ENCODE results near the gene UNC93A. TPM values are rescaled to one million over a fixed set of nuclear protein-coding genes. Genes with fewer than 3 reads are reported as not detected.
"Not testable (repeated sequence)": the region's sequence is repeated elsewhere in the genome, so short reads cannot be mapped to it uniquely, and the experiment has no call there.

UNC93A gene
- not detected for total RNA-seq (2021; fragmentation: NEBNext Ultra II Directional; extraction: Animal tissue kit (Norgen Biotek cat#: 25700))
- long read RNA-seq = 0 reads

DNA sequence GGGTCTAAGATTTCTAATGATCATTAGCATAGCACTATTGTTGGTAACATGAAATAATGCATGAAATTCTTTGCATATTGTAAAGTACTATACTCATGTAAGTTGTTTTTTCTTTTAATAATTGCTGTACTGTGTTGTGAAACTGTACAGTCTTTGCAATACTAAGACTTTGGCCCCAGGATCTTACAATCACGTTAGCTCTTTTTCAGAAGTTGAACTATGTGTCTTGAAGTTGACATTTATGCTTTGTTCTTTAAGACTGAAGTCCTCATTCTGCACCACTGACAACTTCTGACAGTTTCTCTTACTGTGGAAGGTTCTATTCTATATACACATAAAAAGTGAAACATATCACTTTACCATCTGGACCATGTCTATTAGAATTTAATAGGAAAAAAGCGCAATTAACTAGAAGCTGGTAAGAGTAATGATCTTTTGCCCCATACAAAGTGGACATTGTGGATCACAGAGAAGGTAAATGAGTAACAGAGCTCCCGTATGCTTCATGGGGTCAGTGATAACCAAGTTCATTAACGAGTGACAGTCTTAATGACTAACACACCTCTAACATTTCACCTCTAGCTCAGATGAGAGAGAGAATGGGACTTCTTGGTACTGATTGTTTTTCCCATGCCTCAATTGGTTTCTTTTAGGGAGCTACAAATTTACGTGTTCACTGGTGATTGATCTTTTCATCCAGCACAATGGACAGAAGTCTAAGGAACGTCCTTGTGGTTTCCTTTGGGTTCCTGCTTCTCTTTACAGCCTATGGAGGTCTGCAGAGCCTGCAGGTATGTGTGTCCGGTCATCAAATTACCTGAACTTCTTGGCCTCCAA is at the start of gene UNC93A:
UNC93A (plus strand) TSS at position 530 of the 837 bp plus-strand sequence; CDS start at position 705, 175 bp downstream.
- Mint-ChIP-seq H3K27ac (no peak within 1 kb of the TSS), H3K27me3 (ENCODE audit: insufficient read depth) (no peaks in the 10 kb centered on the region; the same call in 1 of the 2 replicates), H3K36me3 (ENCODE audit: low read depth) (peaks cover 5% of the 10 kb centered on the region; the same call in 1 of the 2 replicates), H3K4me3 (no peak within 1 kb of the TSS), H3K4me1 (ENCODE audit: low read depth) (no peaks in the 10 kb centered on the region), H3K9me3 (peaks cover 27% of the 10 kb centered on the region)
- TF ChIP-seq CTCF (IDR thresholded peaks at IDR 0.05) = no peak
- no peak for DNase-seq

- H3K27me3 Mint-ChIP-seq (ENCODE audit: insufficient read depth); H3K27ac Mint-ChIP-seq; DNase-seq; H3K4me3 Mint-ChIP-seq; H3K36me3 Mint-ChIP-seq (ENCODE audit: low read depth); H3K4me1 Mint-ChIP-seq (ENCODE audit: low read depth): not testable (repeated sequence)
- peaks cover 51% of the 10 kb centered on the region for H3K9me3 Mint-ChIP-seq
Observed at GRCh38 chr6:167241321-167242134, 49.6 kb upstream of the UNC93A start.

DNA sequence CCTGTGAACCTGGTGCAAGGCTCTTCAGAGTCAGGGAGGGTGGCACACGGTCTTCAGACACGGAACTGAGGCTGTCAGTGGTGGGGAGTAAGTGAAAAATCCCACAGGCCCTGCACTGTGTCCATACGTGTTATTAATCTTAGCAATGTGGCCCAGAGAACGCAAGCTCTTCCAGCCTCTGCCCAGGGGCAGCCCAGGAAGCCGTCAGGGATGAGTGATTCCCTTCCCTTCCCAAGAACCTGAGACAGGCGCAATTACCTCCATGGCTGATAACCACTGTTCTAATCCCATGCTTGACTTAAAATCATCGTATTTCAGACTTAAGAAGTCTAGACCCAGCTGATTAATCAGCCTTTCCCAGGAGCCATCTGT is 49.0 kb upstream of the UNC93A start:
- not testable (repeated sequence) for H3K27me3 Mint-ChIP-seq (ENCODE audit: insufficient read depth); H3K4me3 Mint-ChIP-seq

DNA sequence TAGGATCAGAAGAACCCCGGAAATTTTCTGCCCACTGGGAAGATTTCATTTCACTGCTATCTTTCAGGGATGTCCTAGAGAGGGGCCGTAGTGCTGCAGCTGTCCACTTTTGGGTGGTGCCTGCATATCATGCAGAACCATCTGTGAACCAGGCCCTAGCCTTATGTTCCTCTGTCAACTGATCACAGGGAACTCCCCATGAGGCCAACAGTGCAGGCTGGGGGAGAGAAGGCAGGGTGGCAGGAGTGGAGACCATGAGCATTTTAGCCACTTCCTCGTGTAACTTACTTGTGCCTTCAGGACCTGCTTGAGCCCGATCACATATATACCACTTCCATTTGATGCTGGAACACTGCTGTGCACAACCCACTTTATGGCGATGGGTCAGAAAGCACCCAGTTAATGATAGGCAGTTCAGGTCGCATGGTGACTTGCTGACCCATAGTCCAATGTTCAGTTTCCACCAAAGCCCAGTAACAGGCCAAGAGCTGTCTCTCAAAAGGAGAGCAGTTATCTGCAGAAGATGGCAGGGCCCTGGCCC is 48.5 kb upstream of the UNC93A start:
- not testable (repeated sequence) for H3K4me1 Mint-ChIP-seq (ENCODE audit: low read depth); H3K4me3 Mint-ChIP-seq; DNase-seq; H3K27me3 Mint-ChIP-seq (ENCODE audit: insufficient read depth); H3K36me3 Mint-ChIP-seq (ENCODE audit: low read depth); H3K27ac Mint-ChIP-seq
- peaks cover 46% of the 10 kb centered on the region for H3K9me3 Mint-ChIP-seq

More for the DNA sequence above, 49.0 kb upstream of the UNC93A start:
- not testable (repeated sequence) for DNase-seq; H3K27ac Mint-ChIP-seq; H3K36me3 Mint-ChIP-seq (ENCODE audit: low read depth); H3K4me1 Mint-ChIP-seq (ENCODE audit: low read depth)
- H3K9me3 Mint-ChIP-seq = peaks cover 50% of the 10 kb centered on the region

GRCh38 chr6:167244064-167244960 is 46.8 kb upstream of the UNC93A start:
- Mint-ChIP-seq H3K4me1 (ENCODE audit: low read depth) (no peaks in the 10 kb centered on the region), H3K36me3 (ENCODE audit: low read depth) (no peaks in the 10 kb centered on the region), H3K27ac (no peak overlapping the region), H3K4me3 (no peak overlapping the region), H3K27me3 (ENCODE audit: insufficient read depth) (no peaks in the 10 kb centered on the region; the same call in 1 of the 2 replicates), H3K9me3 (peaks cover 41% of the 10 kb centered on the region)
- TF ChIP-seq CTCF (IDR thresholded peaks at IDR 0.05) = no peak
- DNase-seq = no peak

DNA sequence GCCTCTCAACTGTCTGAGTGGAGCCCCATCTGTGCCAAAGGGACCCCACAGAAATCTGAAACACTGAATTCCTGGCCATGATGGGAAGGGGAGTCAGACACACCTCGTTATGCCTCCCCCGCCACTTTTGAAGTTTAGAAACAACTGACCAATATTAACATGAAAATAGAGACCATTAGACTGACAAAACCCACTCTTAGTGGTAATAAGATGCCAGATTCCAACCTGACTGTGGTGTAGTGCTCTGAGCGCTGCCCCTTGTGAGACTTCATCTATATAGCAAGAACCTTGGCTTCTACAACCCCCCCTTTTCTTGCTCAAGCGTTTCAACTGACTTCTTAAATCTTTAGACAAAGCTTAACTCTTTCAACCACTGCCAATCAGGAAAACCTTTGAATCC is 46.1 kb upstream of the UNC93A start:
- Mint-ChIP-seq H3K4me3 (no peak overlapping the region), H3K9me3 (peaks cover 39% of the 10 kb centered on the region), H3K27me3 (ENCODE audit: insufficient read depth) (no peaks in the 10 kb centered on the region; the same call in 1 of the 2 replicates), H3K36me3 (ENCODE audit: low read depth) (no peaks in the 10 kb centered on the region), H3K4me1 (ENCODE audit: low read depth) (no peaks in the 10 kb centered on the region), H3K27ac (no peak overlapping the region)
- DNase-seq = no peak
- no peak for TF ChIP-seq CTCF (IDR thresholded peaks at IDR 0.05)
